ENCODE results near the gene PRDM2. TPM values are rescaled to one million over a fixed set of nuclear protein-coding genes. Genes with fewer than 3 reads are reported as not detected.

The PRDM2 gene, protein sequence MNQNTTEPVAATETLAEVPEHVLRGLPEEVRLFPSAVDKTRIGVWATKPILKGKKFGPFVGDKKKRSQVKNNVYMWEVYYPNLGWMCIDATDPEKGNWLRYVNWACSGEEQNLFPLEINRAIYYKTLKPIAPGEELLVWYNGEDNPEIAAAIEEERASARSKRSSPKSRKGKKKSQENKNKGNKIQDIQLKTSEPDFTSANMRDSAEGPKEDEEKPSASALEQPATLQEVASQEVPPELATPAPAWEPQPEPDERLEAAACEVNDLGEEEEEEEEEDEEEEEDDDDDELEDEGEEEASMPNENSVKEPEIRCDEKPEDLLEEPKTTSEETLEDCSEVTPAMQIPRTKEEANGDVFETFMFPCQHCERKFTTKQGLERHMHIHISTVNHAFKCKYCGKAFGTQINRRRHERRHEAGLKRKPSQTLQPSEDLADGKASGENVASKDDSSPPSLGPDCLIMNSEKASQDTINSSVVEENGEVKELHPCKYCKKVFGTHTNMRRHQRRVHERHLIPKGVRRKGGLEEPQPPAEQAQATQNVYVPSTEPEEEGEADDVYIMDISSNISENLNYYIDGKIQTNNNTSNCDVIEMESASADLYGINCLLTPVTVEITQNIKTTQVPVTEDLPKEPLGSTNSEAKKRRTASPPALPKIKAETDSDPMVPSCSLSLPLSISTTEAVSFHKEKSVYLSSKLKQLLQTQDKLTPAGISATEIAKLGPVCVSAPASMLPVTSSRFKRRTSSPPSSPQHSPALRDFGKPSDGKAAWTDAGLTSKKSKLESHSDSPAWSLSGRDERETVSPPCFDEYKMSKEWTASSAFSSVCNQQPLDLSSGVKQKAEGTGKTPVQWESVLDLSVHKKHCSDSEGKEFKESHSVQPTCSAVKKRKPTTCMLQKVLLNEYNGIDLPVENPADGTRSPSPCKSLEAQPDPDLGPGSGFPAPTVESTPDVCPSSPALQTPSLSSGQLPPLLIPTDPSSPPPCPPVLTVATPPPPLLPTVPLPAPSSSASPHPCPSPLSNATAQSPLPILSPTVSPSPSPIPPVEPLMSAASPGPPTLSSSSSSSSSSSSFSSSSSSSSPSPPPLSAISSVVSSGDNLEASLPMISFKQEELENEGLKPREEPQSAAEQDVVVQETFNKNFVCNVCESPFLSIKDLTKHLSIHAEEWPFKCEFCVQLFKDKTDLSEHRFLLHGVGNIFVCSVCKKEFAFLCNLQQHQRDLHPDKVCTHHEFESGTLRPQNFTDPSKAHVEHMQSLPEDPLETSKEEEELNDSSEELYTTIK (N-terminal part only)
- total RNA-seq: 10 to 100 TPM; 32.6 to 48.1 (median 38.0) TPM

DNA sequence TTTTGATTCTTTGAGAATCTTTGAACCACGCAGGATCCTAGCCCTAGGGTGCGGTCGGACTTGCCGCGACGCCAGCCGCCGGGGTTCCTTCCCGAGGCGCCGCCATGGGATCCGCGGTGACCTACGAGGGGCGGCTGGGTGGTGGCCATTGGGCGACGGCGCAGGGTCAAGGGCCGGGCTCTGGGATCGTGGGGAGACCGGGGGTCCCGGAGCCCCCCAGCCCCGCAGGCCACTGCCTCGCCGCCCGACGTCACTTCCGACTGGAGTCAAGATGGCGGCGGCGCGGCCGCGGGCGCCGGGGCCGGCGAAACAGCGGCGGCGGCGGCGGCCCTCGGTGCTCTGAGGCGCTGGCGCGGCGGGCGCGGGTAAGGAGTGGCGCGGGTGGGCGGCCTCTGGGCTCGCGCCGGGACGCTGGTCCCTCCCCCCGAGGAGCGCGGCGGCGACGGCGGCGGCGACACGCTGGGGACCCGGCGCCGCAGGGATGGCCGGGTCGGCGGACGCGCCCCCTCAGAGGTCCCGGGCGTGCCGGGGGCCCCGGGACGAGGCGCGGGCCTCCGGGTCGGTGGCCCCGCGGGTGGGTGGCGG, at the start of gene PRDM2:
Gene PRDM2, plus strand, starts transcription at position 253 of the 585 bp plus-strand sequence. CDS start 15,418 bp downstream, outside the sequence.
- TF ChIP-seq, protein P1, sequence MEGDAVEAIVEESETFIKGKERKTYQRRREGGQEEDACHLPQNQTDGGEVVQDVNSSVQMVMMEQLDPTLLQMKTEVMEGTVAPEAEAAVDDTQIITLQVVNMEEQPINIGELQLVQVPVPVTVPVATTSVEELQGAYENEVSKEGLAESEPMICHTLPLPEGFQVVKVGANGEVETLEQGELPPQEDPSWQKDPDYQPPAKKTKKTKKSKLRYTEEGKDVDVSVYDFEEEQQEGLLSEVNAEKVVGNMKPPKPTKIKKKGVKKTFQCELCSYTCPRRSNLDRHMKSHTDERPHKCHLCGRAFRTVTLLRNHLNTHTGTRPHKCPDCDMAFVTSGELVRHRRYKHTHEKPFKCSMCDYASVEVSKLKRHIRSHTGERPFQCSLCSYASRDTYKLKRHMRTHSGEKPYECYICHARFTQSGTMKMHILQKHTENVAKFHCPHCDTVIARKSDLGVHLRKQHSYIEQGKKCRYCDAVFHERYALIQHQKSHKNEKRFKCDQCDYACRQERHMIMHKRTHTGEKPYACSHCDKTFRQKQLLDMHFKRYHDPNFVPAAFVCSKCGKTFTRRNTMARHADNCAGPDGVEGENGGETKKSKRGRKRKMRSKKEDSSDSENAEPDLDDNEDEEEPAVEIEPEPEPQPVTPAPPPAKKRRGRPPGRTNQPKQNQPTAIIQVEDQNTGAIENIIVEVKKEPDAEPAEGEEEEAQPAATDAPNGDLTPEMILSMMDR (IDR thresholded peaks at IDR 0.05; ENCODE audit: low read depth): no peak

DNA sequence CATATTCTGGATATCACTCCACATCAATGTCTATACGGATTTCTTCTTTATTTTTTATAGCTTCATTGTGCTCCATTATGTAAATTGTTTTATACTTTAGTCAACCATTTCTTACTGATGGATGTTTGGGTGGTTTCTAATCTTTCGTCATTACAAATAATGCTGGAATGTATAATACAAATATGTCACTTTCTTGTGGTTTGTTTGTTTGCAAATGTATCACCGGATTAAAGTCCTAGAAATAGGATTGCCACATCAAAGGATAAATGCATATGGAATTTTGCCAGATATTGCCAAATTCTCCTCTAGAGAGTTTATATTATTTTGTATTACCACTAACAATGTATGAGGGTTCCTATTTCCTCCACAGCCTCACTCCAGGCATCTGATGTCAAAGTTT, 48.7 kb upstream of the PRDM2 start:
- TF ChIP-seq, protein P1 (IDR thresholded peaks at IDR 0.05; ENCODE audit: low read depth): no peak

DNA sequence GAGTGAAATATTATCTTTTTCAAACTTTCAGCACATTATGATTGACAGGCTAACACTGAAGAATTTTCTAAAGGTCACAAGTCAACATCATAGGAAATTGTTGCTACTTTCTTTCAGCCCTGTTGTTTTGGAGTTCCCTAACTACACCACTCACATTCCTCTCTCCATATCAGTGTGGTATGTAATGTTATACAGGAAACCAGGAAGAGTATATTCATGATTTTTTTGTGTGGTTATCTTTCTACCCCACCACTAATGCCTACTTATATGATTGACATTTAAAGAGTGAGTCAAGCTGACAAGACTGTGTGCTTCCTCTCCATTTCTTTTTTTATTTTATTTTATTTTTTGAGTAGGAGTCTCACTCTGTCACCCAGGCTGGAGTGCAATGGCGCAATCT, 47.8 kb upstream of the PRDM2 start:
- TF ChIP-seq, protein P1 (IDR thresholded peaks at IDR 0.05; ENCODE audit: low read depth): no peak

DNA sequence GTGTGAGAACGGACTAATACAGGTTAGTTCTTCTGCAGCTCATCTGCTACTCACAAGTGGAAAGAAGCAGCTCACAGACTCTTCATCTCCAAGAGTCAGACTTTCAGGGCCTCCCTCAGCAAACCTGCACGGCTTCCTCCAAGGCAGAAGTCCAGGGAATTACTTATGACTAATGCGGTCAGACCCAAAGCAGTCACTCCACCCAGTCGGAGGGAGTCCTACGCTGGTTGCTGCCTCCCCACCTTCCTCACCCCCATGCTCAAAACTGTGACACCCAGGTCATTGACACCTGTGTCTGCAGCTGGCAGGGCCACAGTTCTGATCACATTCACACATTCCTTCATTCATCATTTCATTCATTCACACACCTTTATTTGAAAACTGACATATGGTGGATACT, 38.4 kb upstream of the PRDM2 start:
- TF ChIP-seq, protein P1 (IDR thresholded peaks at IDR 0.05; ENCODE audit: low read depth): no peak

DNA sequence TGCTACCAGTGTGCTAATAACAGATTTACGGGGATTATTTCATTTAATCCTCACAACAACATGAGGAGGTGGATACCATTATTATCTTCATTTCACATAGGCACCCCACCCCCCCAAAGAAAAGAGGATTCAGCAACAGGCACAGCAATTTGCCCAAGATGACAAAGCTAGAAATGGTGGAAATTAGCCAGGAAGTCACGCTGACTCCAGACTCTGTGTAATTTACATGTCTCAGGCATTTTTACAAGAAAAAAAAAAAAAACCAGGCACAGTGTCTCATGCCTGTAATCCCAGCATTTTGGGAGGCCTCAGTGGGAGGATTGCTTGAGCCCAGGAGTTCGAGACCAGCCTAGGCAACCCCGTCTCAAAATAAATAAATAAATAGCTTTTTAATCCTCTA, 37.5 kb upstream of the PRDM2 start:
- TF ChIP-seq, protein P1 (IDR thresholded peaks at IDR 0.05; ENCODE audit: low read depth): no peak

DNA sequence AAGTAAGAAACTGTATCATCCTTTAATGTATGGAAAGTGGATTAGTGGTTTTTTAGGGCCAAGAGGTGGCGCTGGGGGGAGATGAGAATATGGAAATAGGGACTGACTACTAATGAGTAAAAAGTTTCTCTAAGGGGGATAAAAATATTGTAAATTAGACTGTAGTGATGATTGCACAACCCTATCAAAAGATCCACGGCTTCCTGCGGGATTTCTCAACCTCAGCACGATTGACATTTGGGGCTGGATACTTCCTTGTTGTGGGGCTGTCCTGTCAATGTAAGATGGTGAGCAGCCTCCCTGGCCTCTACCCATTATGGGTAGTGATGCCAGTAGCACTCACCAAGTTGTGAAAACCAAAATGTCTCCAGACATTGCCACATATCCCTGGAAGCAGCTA, 36.0 kb upstream of the PRDM2 start:
- TF ChIP-seq, protein P1 (IDR thresholded peaks at IDR 0.05; ENCODE audit: low read depth): no peak
